Gastrocnemius medialis (tissue), 4 donors: ENCODE data around the gene CD27. TPM values are rescaled to one million over a fixed set of nuclear protein-coding genes. Genes with fewer than 3 reads are reported as not detected.
"Not testable (repeated sequence)": the region's sequence is repeated elsewhere in the genome, so short reads cannot be mapped to it uniquely, and the experiment has no call there.

Source experiments
- ATAC-seq, 2 donors: fragments of 150-250 bp; one replicate each; pipeline ENCODE4 v1.9.1; 2016
- DNase-seq, 2 donors: peaks; one replicate each; pipeline ENCODE4 v3.0.0-alpha.2; 2019
- H3K27ac ChIP-seq, 4 donors: fragments of 200-600 bp; sonication (generic); 1 replicate in 1 of 4; 2 replicates in 3 of 4; pipeline ENCODE4 v1.5.1; 2016 to 2018; ENCODE audit warnings: mild to moderate bottlenecking in 2 of 4, moderate library complexity in 1 of 4
- H3K27me3 ChIP-seq, 3 donors: fragments of 200-600 bp; sonication (generic) in 2 of 3; 1 replicate in 1 of 3; 2 replicates in 2 of 3; pipeline versions ENCODE4 v1.5.1 to v1.6.0; 2016 to 2019; ENCODE audit warnings: mild to moderate bottlenecking in 1 of 3, moderate library complexity in 1 of 3
- H3K36me3 ChIP-seq, 2 donors: fragments of 200-600 bp; sonication (generic) in 1 of 2; one replicate each; pipeline ENCODE4 v1.5.1; 2017 to 2018
- H3K4me1 ChIP-seq, 2 donors: fragments of 200-600 bp; sonication (generic) in 1 of 2; one replicate each; pipeline ENCODE4 v1.5.1; 2016 to 2017; ENCODE audit warnings: mild to moderate bottlenecking in 2 of 2
- H3K4me3 ChIP-seq, 4 donors: fragments of 200-600 bp; sonication (generic) in 3 of 4; 1 replicate in 1 of 4; 2 replicates in 3 of 4; pipeline ENCODE4 v1.5.1; 2016 to 2019; ENCODE audit warnings: mild to moderate bottlenecking in 2 of 4
- H3K9me3 ChIP-seq, 3 donors: fragments of 200-600 bp; sonication (generic) in 2 of 3; 1 replicate in 1 of 3; 2 replicates in 2 of 3; pipeline ENCODE4 v1.5.1; 2016 to 2019
- CTCF ChIP-seq, 5 experiments: fragments of 450-650 bp in 3 of 5; fragments of 200-600 bp in 2 of 5; sonication (generic) in 2 of 5; IDR thresholded peaks in 4 of 5; conservative IDR thresholded peaks in 1 of 5; 1 replicate in 4 of 5; 2 replicates in 1 of 5; pipeline ENCODE4 v1.5.1; 2016 to 2019; ENCODE audit warnings: antibody characterized with exemption in 5 of 5, mild to moderate bottlenecking in 3 of 5, moderate library complexity in 3 of 5
- POLR2A ChIP-seq, 2 donors: fragments of 450-650 bp; IDR thresholded peaks; one replicate each; pipeline ENCODE4 v1.6.1; 2017; ENCODE audit warnings: antibody characterized with exemption in 2 of 2, mild to moderate bottlenecking in 2 of 2, moderate library complexity in 2 of 2
- in situ Hi-C, 4 donors: fragments of 200-750 bp; cut with MboI; loops; one replicate each; pipeline versions ENCODE4 v1.15.0 to v1.8.0; 2017; ENCODE audit warnings: low sequenced_read_pairs in 4 of 4
- intact Hi-C: fragments of 100-400 bp; cut with DNase I; formaldehyde crosslinking; loops from one replicate; pipeline ENCODE4 v1.15.1; 2023; ENCODE audit warnings: low total_unique reads
- total RNA-seq, 4 donors: library from RNA; depleted of rRNA; stranded (reverse); fragments of >200 nt; gene quantifications; one replicate each; pipeline versions ENCODE4 v1.1.0 to v1.2.3, GENCODE V29; 2016

Gene CD27
- total RNA-seq, 4 donors from 2014 or later, result 0.55 TPM; not detected in 3

GRCh38 chr12:6469609-6470374 is 25.0 kb downstream of the CD27 start:
- in situ Hi-C loops, result loop anchor here (5.0 to 25.0 kb wide), 4 partner anchors 132 to 145 kb away; partner anchors contain the start of gene TNFRSF1A (in 1 of the 4)
- H3K4me3 ChIP-seq, result peak overlapping the region; percentile 81 to 90 (median 86)
- no peak for ATAC-seq
- H3K9me3 ChIP-seq, result no peaks in the 10 kb centered on the region
- peak overlapping the region; percentile 84 to 96 (median 93) for H3K27ac ChIP-seq
- no peak for DNase-seq
- no peaks in the 10 kb centered on the region for H3K27me3 ChIP-seq
- H3K36me3 ChIP-seq, result peaks cover 0 to 16% of the 10 kb centered on the region in 2 donors
- intact Hi-C loops, result loop anchor here (1.0 to 5.0 kb wide), 3 partner anchors 18 to 194 kb away; partner anchors contain the start of gene ING4
- peaks cover 21 to 23% of the 10 kb centered on the region in 2 donors for H3K4me1 ChIP-seq
- TF ChIP-seq POLR2A (IDR thresholded peaks at IDR 0.05) (no peak), CTCF (IDR thresholded peaks at IDR 0.05 in 4 of 5, conservative IDR thresholded peaks at IDR 0.05 in 1 of 5) (no peak)

- Histone ChIP-seq H3K27me3 (no peaks in the 10 kb centered on the region), H3K4me1 (peaks cover 21 to 23% of the 10 kb centered on the region in 2 donors), H3K4me3 (peak within 1 kb of the TSS; percentile 81 to 90 (median 86)), H3K27ac (peak within 1 kb of the TSS; percentile 84 to 96 (median 93)), H3K9me3 (no peaks in the 10 kb centered on the region), H3K36me3 (peaks cover 0 to 12% of the 10 kb centered on the region in 2 donors)
- ATAC-seq (peak; percentile 91 to 94), DNase-seq (peak; percentile 97 to 98)
- intact Hi-C loops (loop anchor here (1.0 to 5.0 kb wide), 5 partner anchors 19 to 193 kb away; partner anchors contain the start of genes GAPDH, ING4 and MRPL51), in situ Hi-C loops (loop anchor here in 1 of 4 donors (25.0 kb wide), 1 partner anchor 133 kb away; the partner anchor contains the start of gene TNFRSF1A)
- TF ChIP-seq CTCF (IDR thresholded peaks at IDR 0.05 in 4 of 5, conservative IDR thresholded peaks at IDR 0.05 in 1 of 5) (peak in 3 of 5 experiments; percentile 15 to 24 (median 19)), POLR2A (IDR thresholded peaks at IDR 0.05) (peak; percentile 98 to 100)
These were observed 25.8 kb downstream of the CD27 start, which contains the start of gene VAMP1 for GRCh38 chr12:6470375-6471163. VAMP1 (minus strand) TSS chr12:6470677; CDS start chr12:6470531, 146 bp downstream.

- in situ Hi-C loops, result loop anchor here in 1 of 4 donors (25.0 kb wide), 1 partner anchor 135 kb away; the partner anchor contains the start of gene TNFRSF1A
- no peaks in the 10 kb centered on the region for H3K9me3 ChIP-seq
- H3K4me3 ChIP-seq, result no peak overlapping the region
- no peaks in the 10 kb centered on the region for H3K36me3 ChIP-seq
- TF ChIP-seq POLR2A (IDR thresholded peaks at IDR 0.05) (no peak), CTCF (IDR thresholded peaks at IDR 0.05 in 4 of 5, conservative IDR thresholded peaks at IDR 0.05 in 1 of 5) (no peak)
- no peaks in the 10 kb centered on the region for H3K27me3 ChIP-seq
- intact Hi-C loops, result loop anchor here (1.0 to 5.0 kb wide), 3 partner anchors 21 to 80 kb away; partner anchors contain the start of genes GAPDH and MRPL51
- peaks cover 21 to 23% of the 10 kb centered on the region in 2 donors for H3K4me1 ChIP-seq
- H3K27ac ChIP-seq, result peak overlapping the region in 1 of 4 donors; percentile 96
- ATAC-seq, result peak in 1 of 2 donors; percentile 23
- no peak for DNase-seq
These were observed 27.2 kb downstream of the CD27 start for GRCh38 chr12:6471989-6472360.

GRCh38 chr12:6472491-6472890 is 27.7 kb downstream of the CD27 start:
- no peaks in the 10 kb centered on the region for H3K9me3 ChIP-seq
- no peak overlapping the region for H3K27ac ChIP-seq
- H3K4me3 ChIP-seq, result no peak overlapping the region
- H3K4me1 ChIP-seq, result peaks cover 21 to 23% of the 10 kb centered on the region in 2 donors
- in situ Hi-C loops, result loop anchor here in 1 of 4 donors (25.0 kb wide), 1 partner anchor 135 kb away; the partner anchor contains the start of gene TNFRSF1A
- TF ChIP-seq CTCF (IDR thresholded peaks at IDR 0.05 in 4 of 5, conservative IDR thresholded peaks at IDR 0.05 in 1 of 5) (no peak), POLR2A (IDR thresholded peaks at IDR 0.05) (no peak)
- intact Hi-C loops, result loop anchor here (5.0 kb wide), 1 partner anchor 80 kb away; no protein-coding TSS in a partner anchor
- H3K27me3 ChIP-seq, result no peaks in the 10 kb centered on the region
- DNase-seq (no peak), ATAC-seq (no peak)
- H3K36me3 ChIP-seq, result no peaks in the 10 kb centered on the region

- H3K27ac ChIP-seq, ATAC-seq, intact Hi-C loops, DNase-seq, H3K27me3 ChIP-seq, H3K36me3 ChIP-seq, H3K9me3 ChIP-seq, H3K4me3 ChIP-seq, in situ Hi-C loops, H3K4me1 ChIP-seq: not testable (repeated sequence)
These were observed 30.6 kb downstream of the CD27 start for GRCh38 chr12:6475233-6475975.
